WERI-Rb-1 (cell line): Measurements from ENCODE around the gene ZBED4.

Source experiments
- DNase-seq: peaks from one replicate; pipeline ENCODE4 v3.0.0-alpha.2; 2020
- H3K27ac ChIP-seq: fragments of 250-450 bp; sonication (Bioruptor Pico); 2 replicates; pipeline ENCODE4 v1.5.1; 2020; ENCODE audit warnings: mild to moderate bottlenecking, moderate library complexity
- H3K27me3 ChIP-seq: fragments of 250-450 bp; sonication (Bioruptor Pico); 2 replicates; pipeline ENCODE4 v1.5.1; 2021; ENCODE audit warnings: mild to moderate bottlenecking, low read depth, moderate library complexity; ENCODE audit not compliant: insufficient read depth, severe bottlenecking
- H3K36me3 ChIP-seq: fragments of 250-450 bp; sonication (Bioruptor Pico); 2 replicates; pipeline ENCODE4 v1.5.1; 2020; ENCODE audit warnings: mild to moderate bottlenecking, moderate library complexity
- H3K4me3 ChIP-seq: 2 replicates; pipeline ENCODE4 v1.5.1; 2011; ENCODE audit warnings: low read depth, mild to moderate bottlenecking, control low read depth, low read length
- H3K9me3 ChIP-seq: fragments of 250-450 bp; sonication (Bioruptor Pico); 2 replicates; pipeline ENCODE4 v1.5.1; 2021; ENCODE audit warnings: mild to moderate bottlenecking, moderate library complexity; ENCODE audit not compliant: severe bottlenecking
- CTCF ChIP-seq: IDR thresholded peaks from 2 replicates; pipeline ENCODE4 v1.5.1; 2011; ENCODE audit warnings: low read depth, mild to moderate bottlenecking, control low read depth, inconsistent platforms, low read length

ZBED4 gene

GRCh38 chr22:49906071-49906798 is 52.6 kb downstream of the ZBED4 start:
- no peak for DNase-seq
- TF ChIP-seq CTCF, result no peak
- peaks cover 31% of the 10 kb centered on the region for H3K36me3 ChIP-seq

GRCh38 chr22:49906799-49907290 is 53.2 kb downstream of the ZBED4 start:
- Histone ChIP-seq H3K9me3 (no peaks in the 10 kb centered on the region), H3K27me3 (no peaks in the 10 kb centered on the region), H3K36me3 (peaks cover 31% of the 10 kb centered on the region), H3K27ac (no peak overlapping the region), H3K4me3 (no peak overlapping the region)
- no peak for DNase-seq
- no peak for TF ChIP-seq CTCF

More at GRCh38 chr22:49906071-49906798, 52.6 kb downstream of the ZBED4 start:
- Histone ChIP-seq H3K27ac (no peak overlapping the region), H3K4me3 (no peak overlapping the region), H3K27me3 (no peaks in the 10 kb centered on the region), H3K9me3 (no peaks in the 10 kb centered on the region)

- Histone ChIP-seq H3K27ac (no peak overlapping the region), H3K36me3 (peaks cover 39% of the 10 kb centered on the region), H3K27me3 (no peaks in the 10 kb centered on the region), H3K4me3 (no peak overlapping the region), H3K9me3 (no peaks in the 10 kb centered on the region)
- TF ChIP-seq CTCF, result no peak
- DNase-seq, result no peak
These were observed 54.2 kb downstream of the ZBED4 start for GRCh38 chr22:49907807-49908206.

- H3K9me3 ChIP-seq, result no peaks in the 10 kb centered on the region
- peaks cover 32% of the 10 kb centered on the region for H3K36me3 ChIP-seq
- no peak overlapping the region for H3K27ac ChIP-seq
- no peaks in the 10 kb centered on the region for H3K27me3 ChIP-seq
- TF ChIP-seq CTCF, result no peak
- no peak overlapping the region for H3K4me3 ChIP-seq
- no peak for DNase-seq
These were observed 56.0 kb downstream of the ZBED4 start for GRCh38 chr22:49909476-49910205.

GRCh38 chr22:49910229-49911155 is 56.8 kb downstream of the ZBED4 start:
- TF ChIP-seq CTCF, result no peak
- no peaks in the 10 kb centered on the region for H3K9me3 ChIP-seq
- no peak overlapping the region for H3K27ac ChIP-seq
- no peaks in the 10 kb centered on the region for H3K27me3 ChIP-seq
- no peak for DNase-seq
- peaks cover 32% of the 10 kb centered on the region for H3K36me3 ChIP-seq
- no peak overlapping the region for H3K4me3 ChIP-seq
